OCI-LY7 (cell line): ENCODE data around the gene LZTS2.

Experiments used
- CTCF ChIP-seq: fragments of 200-600 bp; sonication (generic); conservative IDR thresholded peaks from 2 replicates; pipeline ENCODE4 v1.5.1; 2014; ENCODE audit warnings: mild to moderate bottlenecking, antibody characterized with exemption, low read length, moderate library complexity, mixed read lengths
- EZH2phosphoT487 ChIP-seq: fragments of 200-600 bp; sonication (generic); IDR thresholded peaks from 2 replicates; pipeline ENCODE4 v1.6.1; 2018; ENCODE audit warnings: low read depth, borderline replicate concordance, mild to moderate bottlenecking, mixed run types, antibody characterized with exemption, low read length, moderate library complexity, mixed read lengths

- TF ChIP-seq CTCF (no peak), EZH2phosphoT487 (no peak)
Measured at GRCh38 chr10:101000127-101000914, 713 bp downstream of the LZTS2 start.
